Activated T-cell treated with anti-CD3 and anti-CD28 coated beads, Interleukin-2, amount 50 U/mL, for 4 hours (primary cell): ENCODE data around the gene MRPL12. TPM values are rescaled to one million over a fixed set of nuclear protein-coding genes. Genes with fewer than 3 reads are reported as not detected.

Experiments used
- ATAC-seq, 2 donors: fragments of 200-7000 bp; cut with Tn5 transposase; one replicate each; pipeline ENCODE4 v1.10.0; 2021
- DNase-seq: peaks from one replicate; pipeline ENCODE4 v3.0.0-alpha.2; 2020
- H3K27me3 Mint-ChIP-seq: one replicate; pipeline ENCODE4 v1.8.0; 2021; ENCODE audit warnings: low read depth, mixed read lengths
- H3K36me3 Mint-ChIP-seq: one replicate; pipeline ENCODE4 v1.8.0; 2022; ENCODE audit warnings: mixed read lengths; ENCODE audit not compliant: insufficient read depth
- H3K4me1 Mint-ChIP-seq: one replicate; pipeline ENCODE4 v1.8.0; 2021; ENCODE audit warnings: low read depth, mixed read lengths
- H3K4me3 Mint-ChIP-seq: one replicate; pipeline ENCODE4 v1.8.0; 2021; ENCODE audit warnings: mild to moderate bottlenecking, moderate library complexity, mixed read lengths
- H3K9me3 Mint-ChIP-seq: one replicate; pipeline ENCODE4 v1.8.0; 2021; ENCODE audit warnings: mixed read lengths
- total RNA-seq, 3 donors: library from RNA; stranded (reverse); gene quantifications; one replicate each; pipeline ENCODE4 v1.2.1, GENCODE V29; 2021

The MRPL12 gene
- total RNA-seq, 3 donors from 2014 or later = 294 to 372 (median 359) TPM

GRCh38 chr17:81703747-81704654, 834 bp downstream of the MRPL12 start:
- Mint-ChIP-seq H3K4me1 (peaks cover 24% of the 10 kb centered on the region), H3K9me3 (no peaks in the 10 kb centered on the region), H3K4me3 (peak overlapping the region; percentile 85), H3K36me3 (peaks cover 19% of the 10 kb centered on the region), H3K27me3 (no peaks in the 10 kb centered on the region)
- DNase-seq (no peak), ATAC-seq (peak; percentile 9 to 15)

GRCh38 chr17:81705518-81706231, 2.5 kb downstream of the MRPL12 start:
- H3K27me3 Mint-ChIP-seq = no peaks in the 10 kb centered on the region
- H3K4me1 Mint-ChIP-seq = peaks cover 27% of the 10 kb centered on the region
- no peak for ATAC-seq
- no peaks in the 10 kb centered on the region for H3K9me3 Mint-ChIP-seq
- H3K36me3 Mint-ChIP-seq = peaks cover 20% of the 10 kb centered on the region
- peak overlapping the region; percentile 54 for H3K4me3 Mint-ChIP-seq
- no peak for DNase-seq

GRCh38 chr17:81706232-81706611, 3.1 kb downstream of the MRPL12 start:
- H3K9me3 Mint-ChIP-seq = no peaks in the 10 kb centered on the region
- peaks cover 20% of the 10 kb centered on the region for H3K36me3 Mint-ChIP-seq
- DNase-seq (no peak), ATAC-seq (no peak)
- H3K4me3 Mint-ChIP-seq = no peak overlapping the region
- H3K4me1 Mint-ChIP-seq = peaks cover 27% of the 10 kb centered on the region
- H3K27me3 Mint-ChIP-seq = no peaks in the 10 kb centered on the region

- Mint-ChIP-seq H3K27me3 (no peaks in the 10 kb centered on the region), H3K4me3 (no peak overlapping the region), H3K36me3 (peaks cover 20% of the 10 kb centered on the region), H3K9me3 (no peaks in the 10 kb centered on the region), H3K4me1 (peaks cover 26% of the 10 kb centered on the region)
- ATAC-seq = no peak
- DNase-seq = no peak
These were observed 3.8 kb downstream of the MRPL12 start for GRCh38 chr17:81706757-81707624.

GRCh38 chr17:81707725-81708646, 4.8 kb downstream of the MRPL12 start:
- no peaks in the 10 kb centered on the region for H3K27me3 Mint-ChIP-seq
- peaks cover 20% of the 10 kb centered on the region for H3K36me3 Mint-ChIP-seq
- no peak for DNase-seq
- H3K4me1 Mint-ChIP-seq = peaks cover 25% of the 10 kb centered on the region
- H3K9me3 Mint-ChIP-seq = no peaks in the 10 kb centered on the region
- no peak overlapping the region for H3K4me3 Mint-ChIP-seq
- ATAC-seq = no peak

GRCh38 chr17:81708739-81709185, 5.6 kb downstream of the MRPL12 start:
- DNase-seq (no peak), ATAC-seq (no peak)
- Mint-ChIP-seq H3K36me3 (peaks cover 20% of the 10 kb centered on the region), H3K27me3 (no peaks in the 10 kb centered on the region), H3K4me3 (no peak overlapping the region), H3K4me1 (peaks cover 25% of the 10 kb centered on the region), H3K9me3 (no peaks in the 10 kb centered on the region)

GRCh38 chr17:81710514-81711308, 7.5 kb downstream of the MRPL12 start:
- H3K36me3 Mint-ChIP-seq = peaks cover 10% of the 10 kb centered on the region
- no peaks in the 10 kb centered on the region for H3K27me3 Mint-ChIP-seq
- no peaks in the 10 kb centered on the region for H3K9me3 Mint-ChIP-seq
- ATAC-seq (no peak), DNase-seq (peak; percentile 3)
- peaks cover 18% of the 10 kb centered on the region for H3K4me1 Mint-ChIP-seq
- peak overlapping the region; percentile 76 for H3K4me3 Mint-ChIP-seq

GRCh38 chr17:81711814-81712467, 8.8 kb downstream of the MRPL12 start, which contains the start of gene SLC25A10:
Gene SLC25A10 (plus strand): TSS chr17:81712284. CDS start chr17:81712427, 143 bp downstream.
- Mint-ChIP-seq H3K27me3 (no peaks in the 10 kb centered on the region), H3K4me3 (peak within 1 kb of the TSS; percentile 81), H3K9me3 (no peaks in the 10 kb centered on the region), H3K36me3 (peaks cover 3% of the 10 kb centered on the region), H3K4me1 (peaks cover 18% of the 10 kb centered on the region)
- peak; percentile 82 to 83 for ATAC-seq
- peak; percentile 75 for DNase-seq

GRCh38 chr17:81712468-81713003, 9.4 kb downstream of the MRPL12 start:
- DNase-seq (no peak), ATAC-seq (peak; percentile 12 to 14)
- Mint-ChIP-seq H3K4me1 (peaks cover 18% of the 10 kb centered on the region), H3K4me3 (peak overlapping the region; percentile 81), H3K27me3 (no peaks in the 10 kb centered on the region), H3K36me3 (peaks cover 3% of the 10 kb centered on the region), H3K9me3 (no peaks in the 10 kb centered on the region)

GRCh38 chr17:81713004-81713555, 9.9 kb downstream of the MRPL12 start:
- H3K36me3 Mint-ChIP-seq = peaks cover 3% of the 10 kb centered on the region
- ATAC-seq (no peak), DNase-seq (no peak)
- H3K27me3 Mint-ChIP-seq = no peaks in the 10 kb centered on the region
- peak overlapping the region; percentile 81 for H3K4me3 Mint-ChIP-seq
- H3K9me3 Mint-ChIP-seq = no peaks in the 10 kb centered on the region
- peaks cover 18% of the 10 kb centered on the region for H3K4me1 Mint-ChIP-seq

- H3K36me3 Mint-ChIP-seq = peaks cover 2% of the 10 kb centered on the region
- no peaks in the 10 kb centered on the region for H3K27me3 Mint-ChIP-seq
- ATAC-seq (no peak), DNase-seq (no peak)
- H3K4me1 Mint-ChIP-seq = peaks cover 18% of the 10 kb centered on the region
- peak overlapping the region; percentile 81 for H3K4me3 Mint-ChIP-seq
- no peaks in the 10 kb centered on the region for H3K9me3 Mint-ChIP-seq
These were observed 10.6 kb downstream of the MRPL12 start for GRCh38 chr17:81713556-81714411.
